ENCODE data around the gene PALLD.

The PALLD gene

DNA sequence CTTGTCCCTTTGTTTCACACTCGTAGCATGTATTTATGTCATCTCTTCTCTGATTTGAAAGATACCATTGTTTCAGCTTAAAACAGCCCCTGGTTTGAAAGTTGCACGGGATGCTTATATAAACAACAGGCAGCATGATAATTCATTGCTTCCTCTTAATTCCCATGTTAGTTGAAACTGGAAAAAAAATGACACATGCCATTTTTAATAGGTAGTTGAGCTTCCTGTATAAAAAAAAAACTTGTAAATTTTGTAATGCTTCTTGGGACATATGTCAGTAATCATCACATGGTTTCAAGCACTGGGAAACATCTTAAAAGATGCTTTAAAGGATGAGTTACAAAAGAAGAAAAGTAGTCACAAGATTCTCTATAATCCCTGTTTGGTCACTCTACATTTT lies 243.0 kb downstream of the PALLD start:
- Mint-ChIP-seq H3K4me3 (no peak overlapping the region), H3K27ac (no peak overlapping the region), H3K4me1 (peaks cover 6 to 18% of the 10 kb centered on the region in 2 donors), H3K9me3 (no peaks in the 10 kb centered on the region), H3K27me3 (peaks cover 10 to 13% of the 10 kb centered on the region in 2 donors), H3K36me3 (no peaks in the 10 kb centered on the region)
- DNase-seq: no peak
- ATAC-seq (replicated peaks): no peak

DNA sequence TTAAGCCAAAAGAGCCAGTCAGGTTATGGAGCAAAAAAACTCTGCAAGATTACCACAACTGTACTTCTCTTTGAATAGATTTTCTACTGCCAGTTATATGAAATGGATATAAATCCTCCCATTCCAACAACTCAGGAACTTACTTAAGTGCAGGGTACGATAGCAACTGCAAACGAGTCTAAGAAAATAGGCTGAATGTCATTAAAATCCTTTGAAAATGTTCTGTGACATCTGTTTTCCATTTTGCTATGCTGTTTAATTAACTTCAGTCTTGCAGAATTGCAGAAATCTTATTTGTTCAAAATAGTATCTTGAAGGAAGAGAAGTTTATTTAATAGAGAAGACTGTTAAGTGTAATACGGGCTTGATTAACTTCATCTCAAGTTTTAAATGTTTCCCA lies 243.8 kb downstream of the PALLD start:
- no peak for ATAC-seq (replicated peaks)
- Mint-ChIP-seq H3K4me3 (no peak overlapping the region), H3K4me1 (peaks cover 6 to 12% of the 10 kb centered on the region in 2 donors), H3K27me3 (peaks cover 10 to 13% of the 10 kb centered on the region in 2 donors), H3K36me3 (no peaks in the 10 kb centered on the region), H3K9me3 (no peaks in the 10 kb centered on the region), H3K27ac (no peak overlapping the region)
- no peak for DNase-seq

DNA sequence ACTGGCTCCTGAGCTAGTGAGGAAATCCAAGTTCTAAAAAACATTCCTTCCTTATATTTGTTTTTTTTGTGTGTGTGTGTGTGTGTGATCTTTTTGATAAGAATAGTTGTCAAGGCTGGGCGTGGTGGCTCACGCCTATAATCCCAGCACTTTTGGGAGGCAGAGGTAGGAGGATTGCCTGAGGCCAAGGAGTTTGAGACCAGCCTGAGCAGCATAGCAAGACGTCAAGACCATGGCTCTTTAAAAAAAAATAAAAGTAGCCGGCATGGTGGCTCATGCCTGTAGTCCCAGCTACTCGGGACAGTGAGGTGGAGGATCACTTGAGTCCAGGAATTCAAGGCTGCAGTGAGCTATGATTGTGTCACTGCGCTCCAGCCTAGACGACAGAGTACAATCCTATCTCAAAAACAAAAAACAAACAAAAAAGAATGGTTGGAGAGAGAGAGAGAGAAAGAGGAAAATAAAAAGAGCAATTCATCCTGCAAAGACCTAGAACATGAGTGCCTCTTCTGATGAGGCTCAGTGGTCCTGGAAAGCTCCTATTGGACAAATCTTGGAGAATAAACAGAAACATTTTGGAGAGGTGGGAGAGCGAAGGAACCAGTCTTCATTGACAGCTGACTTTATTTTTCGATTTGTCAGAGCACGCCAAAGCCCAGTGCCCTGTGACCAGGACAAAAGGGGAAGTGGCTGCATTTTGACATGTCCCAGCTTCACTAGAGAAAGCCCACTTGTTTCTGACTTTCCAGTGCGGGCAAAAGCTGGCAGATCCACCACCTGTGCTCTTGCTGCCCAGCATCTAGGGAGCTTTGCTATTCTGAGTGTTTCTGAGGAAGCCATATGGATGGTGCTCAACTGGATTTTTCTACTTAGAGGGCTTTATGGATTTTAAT lies 244.7 kb downstream of the PALLD start:
- H3K4me3 Mint-ChIP-seq: peak overlapping the region in 1 of 2 donors; percentile 7
- H3K4me1 Mint-ChIP-seq: peaks cover 6 to 12% of the 10 kb centered on the region in 2 donors
- peak overlapping the region; percentile 1 for H3K27ac Mint-ChIP-seq
- ATAC-seq (replicated peaks): peak; percentile 80 to 84
- H3K36me3 Mint-ChIP-seq: no peaks in the 10 kb centered on the region
- no peak for DNase-seq
- peaks cover 10 to 13% of the 10 kb centered on the region in 2 donors for H3K27me3 Mint-ChIP-seq
- H3K9me3 Mint-ChIP-seq: no peaks in the 10 kb centered on the region

DNA sequence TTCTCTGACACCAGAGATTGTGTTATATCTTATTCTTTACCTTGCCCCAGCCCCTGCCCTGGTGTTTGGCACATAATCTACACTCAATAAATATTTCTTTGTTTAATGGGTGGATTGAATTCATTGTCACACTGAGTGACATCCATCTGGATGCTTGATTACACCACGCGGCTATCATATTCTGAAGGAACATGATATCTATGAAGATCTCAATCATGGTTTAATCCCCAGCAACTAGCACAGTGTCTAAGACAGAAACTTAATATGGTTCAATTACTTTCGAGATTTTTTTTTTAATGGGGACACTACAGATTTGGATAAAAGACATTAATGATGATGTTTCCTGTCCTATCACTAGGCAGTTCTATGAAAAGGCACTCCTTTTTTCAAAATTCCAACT lies 246.3 kb downstream of the PALLD start:
- peak overlapping the region; percentile 62 for H3K27ac Mint-ChIP-seq
- DNase-seq (no peak), ATAC-seq (replicated peaks) (no peak)
- no peak overlapping the region for H3K4me3 Mint-ChIP-seq
- H3K27me3 Mint-ChIP-seq: peaks cover 10 to 13% of the 10 kb centered on the region in 2 donors
- H3K36me3 Mint-ChIP-seq: no peaks in the 10 kb centered on the region
- H3K4me1 Mint-ChIP-seq: peaks cover 5 to 12% of the 10 kb centered on the region in 2 donors
- no peaks in the 10 kb centered on the region for H3K9me3 Mint-ChIP-seq

DNA sequence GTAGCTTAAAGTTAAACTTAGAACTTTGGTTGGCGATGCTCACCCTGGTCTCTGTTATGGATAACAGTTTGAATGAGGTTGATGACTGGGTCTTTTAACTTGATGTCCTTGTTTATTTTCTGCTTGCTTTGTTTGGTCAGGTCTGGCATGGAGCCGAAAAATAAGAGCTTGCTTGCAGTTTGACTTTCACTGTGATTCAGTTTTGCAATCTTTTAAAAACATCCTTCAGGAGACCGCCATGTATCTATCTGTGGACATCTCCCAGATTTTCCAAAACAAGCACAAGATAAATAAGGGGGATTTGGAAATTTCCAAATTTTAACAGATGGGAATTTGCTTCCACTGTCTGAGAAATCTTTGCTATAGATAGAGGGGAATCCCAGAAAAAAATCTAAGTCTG lies 246.7 kb downstream of the PALLD start:
- peaks cover 5 to 12% of the 10 kb centered on the region in 2 donors for H3K4me1 Mint-ChIP-seq
- no peak overlapping the region for H3K27ac Mint-ChIP-seq
- no peak for DNase-seq
- no peaks in the 10 kb centered on the region for H3K9me3 Mint-ChIP-seq
- peaks cover 10 to 13% of the 10 kb centered on the region in 2 donors for H3K27me3 Mint-ChIP-seq
- H3K4me3 Mint-ChIP-seq: no peak overlapping the region
- H3K36me3 Mint-ChIP-seq: no peaks in the 10 kb centered on the region
- ATAC-seq (replicated peaks): no peak

DNA sequence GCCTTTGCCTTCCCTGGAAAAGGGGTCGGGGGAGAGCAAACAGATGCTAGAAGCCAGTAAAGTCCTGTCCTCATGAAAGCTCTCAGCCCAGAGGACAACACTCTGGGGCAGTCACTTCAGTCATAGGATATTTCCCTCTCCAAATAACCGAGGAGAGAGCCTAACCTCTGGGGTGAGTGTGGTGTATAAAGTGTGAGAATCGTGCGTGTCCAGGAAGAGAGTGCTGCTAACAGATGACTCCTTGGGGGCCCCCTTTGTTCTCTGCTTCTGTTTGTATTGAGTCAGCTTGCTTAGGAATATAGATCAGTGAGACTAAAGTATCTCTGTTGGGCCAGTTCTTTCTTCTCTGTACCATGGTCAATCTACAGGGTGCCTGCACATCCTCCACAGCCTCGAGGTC lies 247.2 kb downstream of the PALLD start:
- H3K36me3 Mint-ChIP-seq: no peaks in the 10 kb centered on the region
- H3K4me1 Mint-ChIP-seq: peaks cover 5 to 12% of the 10 kb centered on the region in 2 donors
- DNase-seq: no peak
- no peaks in the 10 kb centered on the region for H3K9me3 Mint-ChIP-seq
- ATAC-seq (replicated peaks): no peak
- no peak overlapping the region for H3K4me3 Mint-ChIP-seq
- H3K27me3 Mint-ChIP-seq: peaks cover 10 to 13% of the 10 kb centered on the region in 2 donors
- H3K27ac Mint-ChIP-seq: no peak overlapping the region

DNA sequence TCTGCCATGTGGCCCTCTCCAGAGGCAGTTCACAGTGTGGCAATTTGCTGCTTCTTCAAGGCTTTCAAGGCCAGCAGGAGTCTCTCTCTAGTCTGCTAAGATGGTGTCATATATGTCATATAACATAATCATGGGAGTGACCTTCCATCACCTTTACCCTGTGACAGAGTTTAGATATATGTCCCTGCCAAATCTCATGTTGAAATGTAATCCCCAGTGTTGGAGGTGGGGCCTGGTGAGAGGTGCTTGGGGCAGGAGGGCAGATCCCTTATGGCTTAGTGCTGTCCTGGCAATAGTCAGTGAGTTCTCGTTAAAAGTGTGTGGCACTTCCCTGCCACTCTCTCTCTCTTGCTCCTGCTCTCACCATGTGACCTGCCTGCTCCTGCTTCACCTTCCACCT lies 252.0 kb downstream of the PALLD start:
- Mint-ChIP-seq H3K27me3 (peaks cover 0 to 11% of the 10 kb centered on the region in 2 donors), H3K27ac (no peak overlapping the region), H3K4me3 (no peak overlapping the region), H3K9me3 (peaks cover 2 to 4% of the 10 kb centered on the region in 2 donors), H3K4me1 (no peaks in the 10 kb centered on the region), H3K36me3 (no peaks in the 10 kb centered on the region)
- DNase-seq: no peak
- ATAC-seq (replicated peaks): no peak

DNA sequence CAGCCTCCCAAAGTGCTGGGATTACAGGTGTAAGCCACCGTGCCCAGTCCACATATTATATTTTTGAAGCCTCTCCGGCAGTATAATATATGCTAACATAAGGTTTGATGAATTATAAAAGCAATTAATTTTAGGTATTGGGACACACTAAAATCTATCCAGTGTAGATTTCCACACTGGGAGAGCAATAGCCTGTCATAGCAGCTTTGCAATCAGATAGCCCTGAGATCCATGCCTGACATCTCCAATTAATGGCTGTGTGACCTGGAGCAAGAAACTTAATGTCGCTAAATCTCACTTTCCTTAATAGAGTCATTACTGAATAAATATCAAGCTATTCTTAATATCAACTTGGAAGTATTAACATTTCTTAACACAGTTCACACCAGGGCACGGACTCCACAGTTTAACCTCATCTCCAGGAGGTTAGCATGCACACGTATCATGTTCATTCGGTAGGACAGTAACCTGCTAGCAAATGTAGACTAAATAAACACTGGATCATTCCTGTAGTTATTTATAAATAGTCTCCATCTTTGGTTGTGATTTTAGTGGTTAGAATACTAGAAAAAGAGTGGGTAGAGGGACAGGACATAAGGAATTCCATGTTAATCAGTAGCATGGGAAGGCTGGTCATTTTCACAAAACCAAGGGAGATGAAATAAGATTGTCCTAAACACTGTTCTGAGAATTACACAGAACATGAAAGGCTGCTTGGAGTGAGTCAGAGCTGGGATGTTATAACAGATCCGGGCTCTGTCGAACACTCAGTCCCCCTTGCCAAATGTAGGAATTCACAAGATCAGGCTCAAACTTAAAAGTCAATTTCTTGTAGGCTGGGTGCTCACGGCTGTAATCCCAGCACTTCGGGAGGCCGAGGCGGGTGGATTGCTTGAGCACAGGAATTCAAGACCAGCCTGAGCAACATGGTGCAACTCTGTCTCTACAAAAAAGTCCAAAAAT lies 254.7 kb downstream of the PALLD start:
- Mint-ChIP-seq H3K36me3 (no peaks in the 10 kb centered on the region), H3K27ac (no peak overlapping the region), H3K4me1 (peaks cover 0 to 9% of the 10 kb centered on the region in 2 donors), H3K27me3 (peaks cover 7 to 11% of the 10 kb centered on the region in 2 donors), H3K9me3 (peaks cover 2 to 4% of the 10 kb centered on the region in 2 donors), H3K4me3 (no peak overlapping the region)
- DNase-seq (no peak), ATAC-seq (replicated peaks) (no peak)

DNA sequence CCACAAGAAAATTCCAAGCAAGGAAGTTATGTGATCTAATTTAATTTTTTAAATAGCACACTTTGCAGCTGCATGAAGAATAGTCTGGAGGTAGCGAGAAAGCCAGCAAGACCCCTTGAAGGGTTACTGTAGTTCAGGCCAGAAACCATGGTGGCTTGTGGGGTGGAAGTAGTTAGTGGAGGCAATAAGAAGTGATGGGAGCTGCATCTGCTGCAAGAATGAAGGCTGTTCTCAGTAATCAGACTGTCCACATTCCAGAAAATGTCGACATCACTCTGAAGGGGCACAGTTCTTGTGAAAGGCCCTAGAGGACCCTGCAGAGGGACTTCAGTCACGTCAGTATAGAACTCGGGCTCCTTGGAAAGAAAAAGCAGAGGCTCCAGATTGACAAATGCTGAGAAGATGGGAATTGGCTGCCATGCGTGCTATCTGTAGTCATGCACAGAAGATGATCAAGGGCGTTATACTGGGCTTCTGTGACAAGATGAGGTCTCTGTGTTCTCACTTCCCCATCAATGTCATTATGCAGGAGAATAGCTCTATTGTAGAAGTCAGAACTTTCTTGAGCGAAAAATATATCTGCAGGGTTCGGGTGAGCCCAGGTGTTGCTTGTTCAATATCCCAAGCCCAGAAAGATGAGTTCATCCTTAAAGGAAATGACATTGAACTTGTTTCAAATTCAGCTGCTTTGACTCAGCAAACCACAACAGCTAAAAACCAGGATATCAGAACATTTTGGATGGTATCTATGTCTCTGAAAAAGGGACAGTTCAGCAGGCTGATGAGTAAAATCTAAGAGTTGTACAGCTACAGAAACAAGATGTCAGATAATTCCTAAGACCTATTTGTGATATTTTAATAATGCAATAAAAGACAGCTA lies 259.0 kb downstream of the PALLD start:
- peak; percentile 67 to 73 for ATAC-seq (replicated peaks)
- Mint-ChIP-seq H3K27ac (no peak overlapping the region), H3K9me3 (peaks cover 2 to 4% of the 10 kb centered on the region in 2 donors), H3K27me3 (peaks cover 8 to 18% of the 10 kb centered on the region in 2 donors), H3K4me1 (peaks cover 0 to 17% of the 10 kb centered on the region in 2 donors), H3K36me3 (no peaks in the 10 kb centered on the region), H3K4me3 (no peak overlapping the region)
- no peak for DNase-seq

DNA sequence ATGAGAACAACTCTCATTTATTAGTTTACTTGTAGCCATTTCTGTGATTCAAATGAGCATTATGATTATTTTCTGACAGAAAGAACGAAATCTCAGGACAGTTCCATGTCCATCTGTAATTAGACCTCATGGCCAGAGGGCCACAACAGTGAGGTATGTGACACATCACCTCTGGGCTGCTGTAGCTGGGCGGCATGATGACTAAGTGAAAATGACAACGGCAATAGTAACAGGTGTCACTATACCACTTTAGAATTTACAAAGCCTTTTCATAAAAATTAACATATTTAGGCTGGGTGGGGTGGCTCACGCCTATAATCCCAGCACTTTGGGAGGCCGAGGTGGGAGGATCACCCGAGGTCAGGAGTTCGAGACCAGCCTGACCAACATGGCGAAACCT lies 260.6 kb downstream of the PALLD start:
- DNase-seq (no peak), ATAC-seq (replicated peaks) (no peak)
- H3K9me3 Mint-ChIP-seq: peaks cover 2 to 4% of the 10 kb centered on the region in 2 donors
- H3K27ac Mint-ChIP-seq: no peak overlapping the region
- H3K27me3 Mint-ChIP-seq: peaks cover 8 to 18% of the 10 kb centered on the region in 2 donors
- no peaks in the 10 kb centered on the region for H3K36me3 Mint-ChIP-seq
- peaks cover 0 to 17% of the 10 kb centered on the region in 2 donors for H3K4me1 Mint-ChIP-seq
- H3K4me3 Mint-ChIP-seq: no peak overlapping the region

DNA sequence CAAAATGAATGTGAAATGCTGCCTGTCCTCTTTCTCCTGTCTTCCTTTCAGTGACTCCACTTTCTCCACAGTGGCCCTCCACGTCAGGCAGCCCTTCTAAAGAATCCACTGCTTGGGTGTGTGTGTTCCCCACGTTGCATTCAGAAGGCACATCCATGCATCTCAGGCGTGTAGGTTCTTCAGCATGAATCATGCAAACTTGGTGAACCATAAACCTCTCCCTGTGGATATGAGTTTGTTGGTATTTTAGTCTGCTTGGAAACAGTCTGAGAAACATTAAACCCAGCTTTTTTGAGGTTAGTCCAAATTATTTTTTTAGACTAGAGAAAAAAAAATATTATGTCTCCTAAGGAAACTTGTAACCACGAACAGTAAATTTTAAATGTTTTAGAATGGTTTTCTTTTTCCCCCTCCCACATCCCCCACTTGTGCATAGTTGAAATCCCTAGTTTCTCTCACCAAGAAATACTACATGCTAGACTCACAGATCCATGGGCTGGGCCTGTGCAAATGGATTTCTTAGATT lies 261.6 kb downstream of the PALLD start:
- Mint-ChIP-seq H3K9me3 (peaks cover 2 to 3% of the 10 kb centered on the region in 2 donors), H3K27ac (no peak overlapping the region)
- no peak for DNase-seq

DNA sequence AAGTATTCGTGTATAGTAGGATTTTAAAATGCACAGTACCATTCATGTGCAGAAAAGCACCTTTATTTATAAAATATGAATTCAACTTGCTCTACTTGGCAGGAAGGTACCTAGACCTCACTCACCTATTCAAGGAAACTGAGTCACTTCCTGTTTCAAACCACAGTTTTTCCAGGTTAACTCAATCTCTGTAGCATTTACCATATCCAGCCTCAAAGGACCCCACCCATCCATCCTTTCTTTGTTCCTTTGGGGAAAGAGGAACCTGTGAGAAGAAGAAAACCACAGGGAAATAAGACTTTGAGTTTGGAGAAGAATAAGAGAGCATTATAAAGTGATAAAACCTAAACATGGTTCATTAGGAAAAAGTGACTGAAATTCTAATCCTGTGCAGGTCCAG lies 262.5 kb downstream of the PALLD start:
- Mint-ChIP-seq H3K4me1 (peaks cover 0 to 17% of the 10 kb centered on the region in 2 donors), H3K27me3 (peaks cover 8 to 12% of the 10 kb centered on the region in 2 donors), H3K9me3 (no peaks in the 10 kb centered on the region), H3K36me3 (no peaks in the 10 kb centered on the region), H3K4me3 (no peak overlapping the region), H3K27ac (no peak overlapping the region)
- DNase-seq (no peak), ATAC-seq (replicated peaks) (no peak)

More for the DNA sequence above, 261.6 kb downstream of the PALLD start:
- Mint-ChIP-seq H3K36me3 (no peaks in the 10 kb centered on the region), H3K4me3 (no peak overlapping the region), H3K4me1 (peaks cover 0 to 17% of the 10 kb centered on the region in 2 donors), H3K27me3 (peaks cover 8 to 16% of the 10 kb centered on the region in 2 donors)
- no peak for ATAC-seq (replicated peaks)

DNA sequence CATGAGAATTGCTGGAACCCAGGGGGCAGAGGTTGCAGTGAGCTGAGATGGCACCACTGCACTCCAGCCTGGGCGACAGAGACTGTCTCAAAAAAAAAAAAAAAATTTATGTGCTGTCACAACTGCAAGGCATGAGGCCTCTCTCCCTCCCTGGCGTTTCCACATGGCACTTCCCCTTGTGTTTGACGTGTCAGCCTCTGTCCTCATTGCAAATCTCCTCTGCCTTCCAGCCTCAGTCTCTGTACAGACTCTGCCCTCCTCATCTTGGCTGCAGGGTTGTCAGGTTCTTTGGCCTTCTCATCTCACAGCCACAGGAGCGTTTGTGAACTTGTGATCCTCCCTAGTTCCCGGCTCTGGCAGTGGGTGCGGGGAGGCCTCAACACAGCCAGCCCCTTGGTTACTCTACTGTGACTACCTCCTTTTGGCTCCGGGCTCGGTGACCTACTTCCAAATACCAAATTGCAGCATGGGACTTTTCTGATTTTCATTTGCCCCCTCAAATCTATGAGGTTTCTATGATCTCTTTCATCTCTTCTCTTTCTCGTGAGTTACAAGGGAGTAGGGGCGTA lies 263.2 kb downstream of the PALLD start:
- peaks cover 0 to 17% of the 10 kb centered on the region in 2 donors for H3K4me1 Mint-ChIP-seq
- no peaks in the 10 kb centered on the region for H3K9me3 Mint-ChIP-seq
- no peaks in the 10 kb centered on the region for H3K36me3 Mint-ChIP-seq
- peaks cover 8 to 12% of the 10 kb centered on the region in 2 donors for H3K27me3 Mint-ChIP-seq
- DNase-seq (no peak), ATAC-seq (replicated peaks) (peak in 1 of 2 donors; percentile 27)
- H3K27ac Mint-ChIP-seq: no peak overlapping the region
- no peak overlapping the region for H3K4me3 Mint-ChIP-seq
